ENCODE results near the gene FAT4.

The FAT4 gene, protein sequence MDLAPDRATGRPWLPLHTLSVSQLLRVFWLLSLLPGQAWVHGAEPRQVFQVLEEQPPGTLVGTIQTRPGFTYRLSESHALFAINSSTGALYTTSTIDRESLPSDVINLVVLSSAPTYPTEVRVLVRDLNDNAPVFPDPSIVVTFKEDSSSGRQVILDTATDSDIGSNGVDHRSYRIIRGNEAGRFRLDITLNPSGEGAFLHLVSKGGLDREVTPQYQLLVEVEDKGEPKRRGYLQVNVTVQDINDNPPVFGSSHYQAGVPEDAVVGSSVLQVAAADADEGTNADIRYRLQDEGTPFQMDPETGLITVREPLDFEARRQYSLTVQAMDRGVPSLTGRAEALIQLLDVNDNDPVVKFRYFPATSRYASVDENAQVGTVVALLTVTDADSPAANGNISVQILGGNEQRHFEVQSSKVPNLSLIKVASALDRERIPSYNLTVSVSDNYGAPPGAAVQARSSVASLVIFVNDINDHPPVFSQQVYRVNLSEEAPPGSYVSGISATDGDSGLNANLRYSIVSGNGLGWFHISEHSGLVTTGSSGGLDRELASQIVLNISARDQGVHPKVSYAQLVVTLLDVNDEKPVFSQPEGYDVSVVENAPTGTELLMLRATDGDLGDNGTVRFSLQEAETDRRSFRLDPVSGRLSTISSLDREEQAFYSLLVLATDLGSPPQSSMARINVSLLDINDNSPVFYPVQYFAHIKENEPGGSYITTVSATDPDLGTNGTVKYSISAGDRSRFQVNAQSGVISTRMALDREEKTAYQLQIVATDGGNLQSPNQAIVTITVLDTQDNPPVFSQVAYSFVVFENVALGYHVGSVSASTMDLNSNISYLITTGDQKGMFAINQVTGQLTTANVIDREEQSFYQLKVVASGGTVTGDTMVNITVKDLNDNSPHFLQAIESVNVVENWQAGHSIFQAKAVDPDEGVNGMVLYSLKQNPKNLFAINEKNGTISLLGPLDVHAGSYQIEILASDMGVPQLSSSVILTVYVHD (N-terminal part only)

DNA sequence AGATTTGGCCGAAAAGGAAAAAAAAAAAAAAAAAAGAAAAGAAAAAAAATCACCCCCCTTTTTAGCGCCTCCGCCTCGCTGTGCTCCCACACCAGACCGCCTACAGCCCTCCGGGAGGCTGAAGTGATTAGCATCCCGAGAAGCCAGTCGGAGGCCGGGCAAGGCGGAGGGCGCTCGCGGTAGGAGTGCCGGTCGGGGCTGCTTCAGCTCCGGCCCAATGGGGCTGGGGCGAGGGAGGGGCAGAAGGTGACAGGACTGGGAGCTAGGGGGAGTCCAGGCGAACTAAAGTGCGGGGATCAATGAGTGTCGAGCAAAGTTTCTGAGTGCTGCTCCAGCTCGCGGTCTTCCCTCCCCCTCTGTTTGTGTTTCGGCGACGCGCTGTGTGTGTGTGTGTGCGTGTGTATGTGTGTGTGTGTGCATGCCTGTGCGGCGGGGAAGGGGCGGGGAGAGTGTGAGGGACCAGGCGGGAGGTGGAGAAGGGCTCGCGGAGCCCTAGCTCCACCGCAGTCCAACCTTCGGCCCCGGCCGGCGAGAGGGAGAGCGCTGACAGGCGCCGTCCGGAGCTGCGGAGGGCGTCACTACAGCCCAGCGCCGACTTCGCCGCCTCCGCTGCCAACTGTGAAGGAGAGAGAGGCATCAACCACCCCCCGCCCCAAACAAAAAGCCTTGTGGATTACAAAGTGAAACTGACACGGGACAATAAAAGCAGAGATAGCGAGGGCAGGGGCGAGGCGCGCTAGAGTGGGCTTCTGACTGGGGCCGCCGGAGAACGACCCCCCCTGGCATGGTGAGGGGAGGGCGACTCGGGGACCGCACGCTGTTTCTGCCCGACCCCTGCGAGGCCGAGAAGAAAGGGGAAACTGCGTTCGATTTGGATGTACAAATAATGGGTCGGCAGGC, at the start of gene FAT4:
Gene FAT4 (plus strand): TSS at position 280 of the 900 bp plus-strand sequence. CDS start 1,457 bp downstream, outside the sequence.
- peak; percentile 96 for DNase-seq

DNA sequence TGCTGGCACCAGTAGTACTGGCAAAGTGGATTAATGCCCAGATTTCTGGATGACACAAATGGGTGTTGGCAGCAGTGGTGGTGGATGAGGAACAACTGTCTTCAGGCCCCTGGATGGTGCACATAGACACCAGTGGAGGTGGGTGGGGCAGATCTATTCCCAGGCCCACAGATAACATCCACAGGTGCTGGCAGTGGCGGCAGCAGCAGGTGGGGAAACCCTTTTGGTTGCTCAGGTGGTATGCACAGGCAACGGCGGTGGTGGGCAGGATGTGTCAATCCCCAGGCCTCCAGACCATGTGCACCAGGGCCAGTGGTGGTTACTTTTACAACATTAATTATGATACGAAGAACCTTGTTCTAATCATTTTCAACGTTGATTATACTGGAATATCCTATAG, 48.9 kb upstream of the FAT4 start:
- DNase-seq, result no peak

DNA sequence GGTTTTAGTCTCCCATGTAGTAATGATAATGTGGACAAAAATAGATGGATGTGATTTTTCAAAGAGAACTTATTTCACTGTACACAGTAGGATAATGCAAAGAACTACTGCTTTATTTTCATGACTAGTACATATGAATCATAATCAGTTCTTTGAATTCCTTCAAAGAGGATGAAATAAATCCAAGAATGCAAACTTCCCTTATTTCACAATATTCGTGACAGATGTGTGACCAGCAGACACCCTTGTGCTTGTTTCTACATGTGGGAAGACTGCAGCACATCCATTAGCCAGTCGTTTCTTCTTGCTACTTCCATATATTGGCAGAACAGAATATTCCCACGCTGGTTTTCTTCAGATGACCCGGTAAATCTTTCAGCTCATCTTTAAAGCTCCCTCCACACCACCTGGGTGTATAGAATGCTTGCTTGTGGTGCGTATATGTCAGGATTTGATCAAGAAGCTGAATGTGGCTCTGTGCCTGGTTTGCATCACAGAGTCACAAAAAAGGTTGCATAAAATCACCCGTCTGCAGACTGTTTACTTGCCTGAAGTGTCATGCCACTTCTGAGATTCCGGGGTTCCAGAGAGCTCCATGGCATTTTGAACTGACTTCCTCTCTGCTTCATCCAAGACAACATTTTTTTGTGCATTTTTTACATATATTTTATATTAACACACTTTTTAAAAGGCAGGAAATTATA, 47.7 kb upstream of the FAT4 start:
- DNase-seq, result no peak

DNA sequence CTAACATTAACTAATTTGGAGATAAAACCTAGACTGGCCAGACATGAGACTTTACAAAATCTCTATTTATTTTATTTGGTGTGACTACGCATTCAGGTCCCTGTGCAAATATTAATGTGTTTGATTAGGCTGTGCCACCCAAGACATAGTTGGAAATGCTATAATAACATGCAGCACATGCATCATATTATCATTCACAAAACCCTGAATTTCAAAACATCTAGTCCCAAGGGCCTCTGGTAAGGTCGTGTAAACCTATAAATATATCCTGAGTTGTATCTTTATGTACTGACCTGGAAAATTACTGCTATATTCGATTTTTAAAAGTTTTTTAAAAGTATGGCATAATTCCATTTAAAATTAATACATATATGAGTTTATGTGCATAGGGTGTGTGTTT, 47.1 kb upstream of the FAT4 start:
- no peak for DNase-seq

DNA sequence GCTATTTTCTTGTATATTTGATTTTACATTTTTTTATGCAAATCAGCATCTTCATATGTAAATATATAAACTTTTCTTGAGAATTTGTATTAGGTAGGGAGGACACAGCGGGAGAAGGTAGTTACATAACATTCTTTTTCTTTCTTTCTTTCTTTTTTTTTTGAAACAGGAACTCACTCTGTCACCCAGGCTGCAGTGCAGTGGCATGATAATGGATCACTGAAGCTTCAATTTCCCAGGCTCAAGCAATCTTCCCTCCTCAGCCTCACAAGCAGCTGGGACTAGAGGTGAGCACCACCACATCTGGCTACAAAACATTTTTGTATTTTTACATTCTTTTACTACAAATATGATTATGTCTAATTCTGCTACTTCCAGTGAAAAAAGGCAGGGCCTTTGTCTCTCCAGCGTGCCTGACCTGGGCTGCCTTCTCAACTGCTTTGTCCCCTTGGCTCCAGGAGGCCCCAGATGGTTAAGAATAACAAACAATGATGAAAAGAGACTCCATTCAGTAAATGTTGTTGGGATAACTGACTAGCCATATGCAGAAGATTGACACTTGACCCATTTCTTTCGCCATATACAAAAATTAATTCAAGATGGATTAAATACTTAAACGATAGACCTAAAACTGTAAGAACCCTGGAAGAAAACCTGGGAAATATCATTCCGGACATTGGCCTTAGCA, 46.5 kb upstream of the FAT4 start:
- DNase-seq, result no peak

DNA sequence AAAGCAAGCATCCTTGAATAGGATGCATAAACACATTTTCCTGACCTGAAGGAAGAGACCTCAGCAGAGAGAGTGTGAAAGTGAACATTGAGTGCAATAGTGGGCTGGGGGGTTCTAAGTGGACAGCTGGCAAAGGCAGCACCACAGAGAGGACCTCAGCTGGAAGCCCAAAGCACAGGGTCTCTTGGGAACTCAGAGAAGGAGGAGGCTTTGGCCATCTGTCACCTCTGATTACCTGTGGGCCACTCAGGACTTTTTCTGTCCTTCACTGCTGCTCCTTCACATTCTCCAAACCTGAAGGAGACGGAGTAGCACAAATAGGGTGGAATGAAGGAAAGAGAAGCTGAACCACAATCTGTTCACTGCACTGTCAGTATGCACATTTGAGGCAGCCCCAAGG, 37.9 kb upstream of the FAT4 start:
- no peak for DNase-seq

DNA sequence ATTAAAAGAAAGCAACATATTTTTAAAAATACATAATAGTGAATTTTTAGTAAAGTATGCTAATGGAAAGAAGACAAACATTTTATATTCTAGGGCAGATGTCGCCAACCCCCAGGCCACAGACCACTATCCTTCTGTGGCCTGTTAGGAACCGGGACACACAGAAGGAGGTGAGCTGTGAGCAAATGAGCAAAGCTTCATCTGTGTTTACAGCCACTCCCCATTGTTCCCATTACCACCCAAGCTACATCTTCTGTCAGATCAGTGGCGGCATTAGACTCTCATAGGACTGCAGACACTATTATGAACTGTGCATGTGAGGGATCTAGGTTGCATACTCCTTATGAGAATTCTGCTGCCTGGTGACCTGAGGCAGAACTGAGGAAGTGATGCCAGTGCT, 37.0 kb upstream of the FAT4 start:
- no peak for DNase-seq

DNA sequence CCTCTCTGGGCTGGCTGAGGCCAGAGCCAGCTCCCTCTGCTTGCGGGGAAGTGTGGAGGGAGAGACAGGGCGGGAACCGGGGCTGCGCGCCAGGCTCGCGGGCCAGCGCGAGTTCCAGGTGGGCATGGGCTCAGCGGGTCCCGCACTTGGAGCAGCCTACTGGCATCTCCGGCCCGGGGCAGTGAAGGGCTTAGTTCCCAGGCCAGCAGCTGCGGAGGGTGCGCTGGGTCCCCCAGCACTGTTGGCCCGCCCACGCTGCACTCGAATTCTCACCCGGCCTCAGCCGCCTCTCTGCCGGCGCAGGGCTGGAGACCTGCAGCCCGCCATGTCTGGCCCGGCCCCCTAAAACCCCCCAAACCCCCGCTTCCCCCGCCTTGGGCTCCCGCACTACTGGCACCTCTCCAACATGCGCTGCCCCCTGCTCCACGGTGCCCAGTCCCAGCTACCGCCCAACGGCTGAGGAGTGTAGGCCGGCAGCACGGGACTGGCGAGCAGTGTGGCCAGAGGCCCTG, 33.8 kb upstream of the FAT4 start:
- DNase-seq, result no peak

DNA sequence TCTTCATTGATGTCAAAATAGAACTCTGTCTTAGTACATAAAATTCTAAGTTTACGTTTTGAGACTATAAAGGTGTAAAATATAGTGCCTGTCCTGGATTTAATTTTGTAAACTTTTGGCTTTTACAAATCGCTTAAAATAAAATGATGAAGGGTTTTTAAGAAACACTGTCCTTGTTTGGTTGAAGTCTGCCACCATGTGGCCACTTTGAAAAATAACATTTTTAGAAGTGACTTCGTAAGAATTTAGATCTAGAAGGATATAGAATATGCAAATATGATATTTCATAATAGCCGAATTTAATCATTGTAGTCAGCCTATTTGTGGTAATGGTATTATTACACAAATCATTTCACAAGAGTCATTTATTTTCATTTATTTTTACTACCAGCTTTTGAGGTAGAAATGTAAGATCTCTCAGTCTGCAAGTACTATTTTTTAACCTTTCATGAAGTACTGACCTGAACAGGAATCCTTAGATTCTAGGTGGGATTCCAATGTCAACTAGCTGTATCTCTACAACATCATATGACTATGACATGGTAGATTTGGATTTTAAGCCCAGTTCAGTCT, 31.0 kb upstream of the FAT4 start:
- no peak for DNase-seq

DNA sequence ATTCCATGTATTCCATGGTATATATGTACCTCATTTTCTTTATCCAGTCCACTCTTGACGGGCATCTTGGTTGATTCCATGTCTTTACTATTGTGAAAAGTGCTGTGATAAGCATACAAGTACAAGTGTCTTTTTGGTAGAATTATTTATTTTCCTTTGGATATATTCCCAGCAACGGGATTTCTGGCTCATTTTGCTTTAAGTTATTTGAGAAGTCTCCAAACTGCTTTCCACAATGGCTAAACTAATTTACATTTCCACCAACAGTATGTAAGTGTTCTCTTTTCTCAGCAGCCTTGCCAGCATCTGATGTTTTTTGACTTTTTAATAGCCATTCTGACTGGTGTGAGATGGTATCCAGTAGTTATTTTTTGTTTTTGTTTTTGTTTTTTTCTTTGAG, 17.6 kb upstream of the FAT4 start:
- no peak for DNase-seq

DNA sequence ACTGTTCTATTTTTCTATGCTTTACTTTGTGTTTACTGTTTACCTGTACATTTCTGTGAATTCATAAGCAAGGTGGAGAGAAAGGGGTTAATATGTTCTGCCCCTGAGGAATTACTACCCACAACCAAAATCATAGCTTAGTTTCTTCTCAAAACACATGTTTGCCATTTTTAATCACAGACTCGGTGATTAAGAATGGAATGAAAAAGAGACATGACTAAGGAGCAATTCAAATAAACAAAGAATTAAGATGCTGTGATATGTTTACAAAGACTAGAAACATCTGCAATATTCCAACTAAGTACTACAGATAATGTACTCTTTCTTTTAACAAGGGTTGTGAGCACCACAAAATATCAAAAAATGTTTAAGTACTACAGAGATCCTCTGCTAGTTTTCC, 11.7 kb upstream of the FAT4 start:
- no peak for DNase-seq

DNA sequence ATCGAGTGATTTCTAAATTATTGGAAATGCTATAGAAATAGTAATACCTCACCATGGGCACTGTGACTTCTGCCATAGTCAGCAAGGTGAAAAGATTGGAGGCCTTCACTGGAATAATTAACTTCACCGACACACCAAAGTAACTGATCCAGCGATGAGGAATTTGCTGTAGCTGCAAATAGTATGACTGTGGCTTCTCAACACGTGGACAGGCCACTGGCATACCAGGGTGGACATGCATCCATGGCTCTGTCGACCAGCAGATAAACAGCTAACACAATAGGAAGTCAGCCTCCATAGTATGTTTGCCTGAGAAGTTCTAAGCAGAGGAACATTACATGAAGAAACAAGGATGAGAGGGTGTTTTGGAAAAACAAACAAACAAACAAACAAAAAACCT, 10.9 kb upstream of the FAT4 start:
- DNase-seq, result no peak

DNA sequence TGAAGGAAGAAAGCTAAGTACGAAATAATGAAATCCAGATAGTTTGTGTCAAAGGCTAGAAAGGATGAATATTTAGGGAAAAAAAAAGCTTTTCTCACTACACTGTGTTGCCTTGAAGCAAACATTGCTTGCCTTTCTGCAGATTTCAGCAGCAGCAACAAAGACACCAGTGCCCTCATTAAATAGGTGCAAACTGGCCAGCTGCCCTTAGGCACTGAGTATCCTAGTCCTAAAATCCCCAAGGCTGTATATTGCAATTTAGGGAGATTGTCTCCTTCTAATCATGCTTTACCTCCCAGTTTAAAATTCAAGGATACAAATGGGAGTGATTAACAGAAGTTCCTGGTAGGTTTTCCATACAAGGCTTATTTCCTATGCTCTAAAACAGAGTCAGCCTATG, 8.6 kb upstream of the FAT4 start:
- no peak for DNase-seq

DNA sequence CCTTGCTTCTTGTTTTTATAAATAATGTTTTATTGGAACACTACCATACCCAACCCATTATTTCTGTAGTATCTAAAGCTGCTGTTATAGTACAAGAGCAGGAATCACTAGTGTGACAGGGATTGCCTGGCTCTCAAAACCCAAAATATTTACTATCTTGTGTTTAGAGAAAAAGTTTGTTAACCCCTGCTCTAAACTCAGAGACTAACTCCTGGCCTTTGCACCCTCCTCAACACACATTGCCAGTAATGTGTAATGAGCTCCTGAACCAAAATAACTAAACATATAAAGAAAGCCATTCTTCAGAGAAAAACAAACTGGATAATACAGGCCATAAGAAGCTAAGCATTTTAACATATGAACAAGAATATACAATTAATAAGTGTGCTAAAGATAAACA, 8.2 kb upstream of the FAT4 start:
- no peak for DNase-seq

DNA sequence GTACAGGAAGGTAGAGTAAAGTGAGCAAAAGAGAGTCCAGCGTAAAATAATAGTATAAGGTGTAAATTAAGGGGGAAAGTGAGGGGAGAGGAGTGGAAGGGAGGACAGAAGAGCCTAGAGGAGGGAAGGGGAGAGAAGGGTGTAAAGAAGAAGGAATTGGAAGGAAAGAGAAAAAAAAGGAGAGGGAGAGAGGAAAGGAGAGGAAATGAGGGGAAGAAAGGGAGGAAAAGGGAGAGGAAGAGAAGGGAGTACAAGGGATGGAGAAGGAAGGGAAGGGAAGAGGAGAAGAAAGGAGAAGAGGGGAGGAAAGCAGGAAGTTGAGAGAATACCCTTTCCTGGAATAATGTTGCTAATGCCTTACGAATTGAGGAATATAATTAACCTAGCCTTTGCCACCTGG, 3.3 kb upstream of the FAT4 start:
- DNase-seq, result no peak

DNA sequence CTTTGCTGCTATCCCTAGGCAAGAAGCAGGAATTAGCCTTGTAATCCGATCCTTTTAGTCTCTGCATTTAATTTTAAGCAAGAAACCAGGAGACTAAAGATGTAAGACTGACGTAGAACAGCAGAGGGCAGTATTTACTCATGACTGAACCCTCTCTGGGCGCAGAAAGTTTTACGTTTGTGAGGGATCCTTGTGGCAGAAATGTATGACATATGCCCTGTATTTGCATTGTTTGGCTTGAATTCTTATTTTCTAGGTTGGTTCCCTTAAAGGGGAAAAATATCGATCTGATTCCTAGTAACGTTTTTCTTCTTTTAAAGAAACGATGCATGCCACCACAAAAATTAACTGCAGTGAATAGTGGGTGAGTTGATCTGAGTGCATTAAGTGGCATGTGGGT, 1.3 kb upstream of the FAT4 start:
- DNase-seq, result peak; percentile 66

DNA sequence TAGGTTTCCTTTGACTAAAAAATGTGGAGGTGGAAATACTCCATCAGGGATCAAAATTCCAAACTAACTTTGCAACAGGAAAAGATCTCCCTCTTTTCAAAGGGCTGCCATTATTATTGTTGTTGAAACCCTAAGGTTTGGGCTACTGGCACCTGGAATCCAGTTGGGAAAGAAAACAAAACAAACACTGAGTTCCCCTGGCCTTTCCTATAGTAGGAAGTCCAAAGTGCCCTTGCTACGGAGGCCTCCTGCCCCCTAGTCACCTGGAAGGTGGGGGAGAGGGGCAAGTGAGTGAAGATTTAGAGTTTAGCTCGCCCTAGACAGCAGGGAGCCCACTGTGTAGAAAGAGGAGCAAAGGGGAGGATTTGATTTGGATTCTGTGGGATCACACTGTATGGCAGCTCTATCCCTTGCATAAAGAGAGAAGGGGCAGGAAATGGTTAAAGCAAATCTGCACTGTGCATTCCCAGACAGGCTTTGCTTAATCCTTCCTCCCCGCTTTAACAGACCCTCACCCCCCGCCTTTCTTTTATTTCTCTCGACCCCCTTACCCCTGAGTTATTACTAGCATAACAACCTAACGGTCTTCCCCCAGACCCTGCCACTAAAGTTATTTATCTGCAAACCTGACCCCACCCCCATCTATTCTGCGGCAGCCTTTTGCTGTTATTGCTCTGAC, 627 bp upstream of the FAT4 start:
- DNase-seq, result no peak

DNA sequence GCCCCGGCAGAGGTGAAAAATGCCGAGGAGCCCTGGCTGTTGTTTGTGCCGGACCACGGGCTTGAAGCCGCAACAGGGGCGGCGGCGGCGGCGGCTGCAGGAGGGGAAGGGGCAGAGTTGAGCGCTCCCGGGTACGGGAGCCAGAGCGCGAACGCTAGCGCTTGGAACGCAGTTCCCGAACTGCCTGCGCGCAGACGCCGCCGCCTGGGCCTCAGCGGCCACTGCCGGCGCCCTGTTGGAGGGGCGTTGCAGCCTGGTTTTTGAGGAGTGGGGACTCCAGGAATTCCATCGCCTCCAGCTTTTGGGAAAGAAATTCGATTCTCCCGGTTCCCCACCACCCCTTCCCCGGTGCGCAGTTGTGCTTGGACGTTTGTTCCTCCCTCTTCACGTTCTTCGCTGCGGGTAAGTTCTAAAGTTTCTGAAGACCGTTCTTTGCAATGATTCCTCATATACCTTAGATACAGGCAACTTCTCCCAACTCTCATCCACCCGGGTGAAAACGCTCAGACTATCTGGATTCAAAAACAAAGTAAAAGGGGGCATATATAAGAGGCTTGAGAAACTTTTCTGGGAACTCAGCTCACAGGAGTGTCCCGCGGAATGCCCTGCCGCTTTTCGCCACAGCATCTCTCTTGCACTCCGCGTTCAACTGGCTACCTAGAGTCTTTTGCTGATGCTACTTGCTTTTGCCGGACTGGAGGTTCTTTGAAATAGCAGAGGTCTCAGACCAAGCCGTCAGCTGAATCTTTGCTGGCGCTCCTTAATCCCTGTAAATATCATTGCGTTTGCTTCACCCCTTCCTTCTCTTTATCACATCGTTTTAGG, 1.0 kb downstream of the FAT4 start:
- peak; percentile 20 for DNase-seq

DNA sequence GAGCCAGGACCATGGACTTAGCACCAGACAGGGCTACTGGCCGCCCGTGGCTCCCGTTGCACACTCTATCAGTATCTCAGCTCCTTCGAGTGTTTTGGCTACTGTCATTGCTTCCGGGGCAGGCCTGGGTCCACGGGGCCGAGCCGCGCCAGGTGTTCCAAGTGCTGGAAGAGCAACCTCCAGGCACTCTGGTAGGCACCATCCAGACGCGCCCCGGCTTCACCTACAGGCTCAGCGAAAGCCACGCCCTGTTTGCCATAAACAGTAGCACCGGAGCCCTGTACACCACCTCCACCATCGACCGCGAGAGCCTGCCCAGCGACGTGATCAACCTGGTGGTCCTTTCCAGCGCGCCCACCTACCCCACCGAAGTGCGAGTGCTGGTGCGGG, 1.6 kb downstream of the FAT4 start:
- peak; percentile 12 for DNase-seq
